CD14-positive monocyte (primary cell): ENCODE data around the gene CCDC182. TPM values are rescaled to one million over a fixed set of nuclear protein-coding genes. Genes with fewer than 3 reads are reported as not detected.

ENCODE experiments used
- DNase-seq, 3 donors: peaks; one replicate each; pipeline ENCODE4 v3.0.0-alpha.2; 2011 to 2022
- H2AFZ ChIP-seq: 2 replicates; pipeline ENCODE4 v1.6.0; 2012; ENCODE audit warnings: mild to moderate bottlenecking, low read depth, low read length, inconsistent platforms; ENCODE audit not compliant: insufficient read depth, poor library complexity, severe bottlenecking
- H3K27ac ChIP-seq, 2 donors: 1 replicate in 1 of 2; 2 replicates in 1 of 2; pipeline ENCODE4 v1.5.1; 2012 to 2013; ENCODE audit warnings: low read length in 2 of 2, control low read depth in 1 of 2, inconsistent platforms in 1 of 2, low read depth in 1 of 2, mild to moderate bottlenecking in 1 of 2
- H3K27me3 ChIP-seq, 2 donors: one replicate each; pipeline versions ENCODE4 v1.6.0 to v1.6.1; 2011 to 2013; ENCODE audit warnings: low read length in 2 of 2; ENCODE audit not compliant: control insufficient read depth in 2 of 2, insufficient read depth in 2 of 2
- H3K36me3 ChIP-seq, 2 donors: replicated peaks in 1 of 2; 1 replicate in 1 of 2; 2 replicates in 1 of 2; pipeline versions ENCODE4 v1.5.1 to v1.6.1; 2012 to 2013; ENCODE audit warnings: low read length in 2 of 2, control low read depth in 1 of 2, inconsistent platforms in 1 of 2, mild to moderate bottlenecking in 1 of 2; ENCODE audit not compliant: insufficient read depth in 2 of 2, control insufficient read depth in 1 of 2
- H3K4me1 ChIP-seq, 2 donors: 1 replicate in 1 of 2; 2 replicates in 1 of 2; pipeline versions ENCODE4 v1.5.1 to v1.6.1; 2012 to 2013; ENCODE audit warnings: low read length in 2 of 2, control low read depth in 1 of 2, inconsistent platforms in 1 of 2, mild to moderate bottlenecking in 1 of 2, moderate library complexity in 1 of 2; ENCODE audit not compliant: insufficient read depth in 2 of 2, control insufficient read depth in 1 of 2
- H3K4me2 ChIP-seq: replicated peaks from 2 replicates; pipeline ENCODE3; 2012; ENCODE audit warnings: low read length, moderate library complexity, mild to moderate bottlenecking; ENCODE audit not compliant: poor library complexity, severe bottlenecking; ENCODE audit errors: extremely low read depth
- H3K4me3 ChIP-seq, 3 experiments: fragments of 200-600 bp in 1 of 3; sonication (generic) in 1 of 3; replicated peaks in 1 of 3; 1 replicate in 2 of 3; 2 replicates in 1 of 3; pipeline ENCODE4 v1.5.1; 2011 to 2013; ENCODE audit warnings: low read length in 3 of 3, mild to moderate bottlenecking in 3 of 3, control low read depth in 2 of 3, low read depth in 2 of 3, inconsistent platforms in 1 of 3, moderate library complexity in 1 of 3
- H3K79me2 ChIP-seq: 2 replicates; pipeline ENCODE4 v1.6.0; 2012; ENCODE audit warnings: mild to moderate bottlenecking, control low read depth, inconsistent platforms, low read length, moderate library complexity; ENCODE audit not compliant: insufficient read depth
- H3K9ac ChIP-seq: 2 replicates; pipeline ENCODE4 v1.6.0; 2017; ENCODE audit warnings: low read length, mild to moderate bottlenecking; ENCODE audit not compliant: insufficient read depth, poor library complexity, severe bottlenecking
- H3K9me3 ChIP-seq, 2 donors: replicated peaks in 1 of 2; 1 replicate in 1 of 2; 2 replicates in 1 of 2; pipeline versions ENCODE4 v1.5.1 to v1.6.1; 2012 to 2013; ENCODE audit warnings: low read length in 2 of 2, control low read depth in 1 of 2; ENCODE audit not compliant: control insufficient read depth in 1 of 2, insufficient read depth in 1 of 2
- H4K20me1 ChIP-seq: 2 replicates; pipeline ENCODE4 v1.6.0; 2012; ENCODE audit warnings: mild to moderate bottlenecking, low read length, control low read depth, moderate library complexity; ENCODE audit not compliant: insufficient read depth
- H3K27ac Mint-ChIP-seq, 7 donors: one replicate each; pipeline ENCODE4 v1.8.0; 2020; ENCODE audit warnings: mild to moderate bottlenecking in 7 of 7, mixed read lengths in 7 of 7, moderate library complexity in 6 of 7, inconsistent platforms in 2 of 7
- H3K27me3 Mint-ChIP-seq, 3 donors: one replicate each; pipeline ENCODE4 v1.8.0; 2021 to 2022; ENCODE audit warnings: low read depth in 3 of 3, mild to moderate bottlenecking in 3 of 3, mixed read lengths in 3 of 3, moderate library complexity in 3 of 3, inconsistent platforms in 1 of 3
- H3K36me3 Mint-ChIP-seq, 2 donors: one replicate each; pipeline ENCODE4 v1.8.0; 2020; ENCODE audit warnings: mixed read lengths in 2 of 2, inconsistent platforms in 1 of 2, mild to moderate bottlenecking in 1 of 2
- H3K4me1 Mint-ChIP-seq: one replicate; pipeline ENCODE4 v1.8.0; 2020; ENCODE audit warnings: mild to moderate bottlenecking, mixed read lengths
- H3K4me3 Mint-ChIP-seq, 2 donors: one replicate each; pipeline ENCODE4 v1.8.0; 2020; ENCODE audit warnings: mild to moderate bottlenecking in 2 of 2, mixed read lengths in 2 of 2, moderate library complexity in 1 of 2
- H3K9me3 Mint-ChIP-seq, 7 donors: one replicate each; pipeline ENCODE4 v1.8.0; 2020 to 2022; ENCODE audit warnings: mixed read lengths in 7 of 7, mild to moderate bottlenecking in 6 of 7, moderate library complexity in 6 of 7, inconsistent platforms in 2 of 7
- CTCF ChIP-seq: fragments of 200-600 bp; IDR thresholded peaks from one replicate; pipeline ENCODE4 v1.8.0; 2022; ENCODE audit warnings: antibody characterized with exemption, mild to moderate bottlenecking
- WGBS: methylation state at CpG from one replicate; pipeline ENCODE4 v1.1.5; 2013; ENCODE audit warnings: missing lambda C conversion rate; ENCODE audit not compliant: insufficient coverage; 5-methylcytosine and 5-hydroxymethylcytosine counted together
- intact Hi-C, 2 donors: fragments of 100-400 bp; cut with micrococcal nuclease; formaldehyde crosslinking; loops; one replicate each; pipeline versions ENCODE4 v1.15.0 to v1.15.1; 2023
- polyA plus RNA-seq, 3 donors: library from polyadenylated mRNA; depleted of rRNA in 1 of 3; unstranded in 2 of 3; stranded (reverse) in 1 of 3; fragments of 300-500 nt in 2 of 3; fragments of >200 nt in 1 of 3; fragmentation: Illumina TruSeq in 2 of 3; gene quantifications; 1 replicate in 2 of 3; 2 replicates in 1 of 3; pipeline ENCODE4 v1.2.3, GENCODE V29; 2012 to 2021

CCDC182 gene
- polyA plus RNA-seq, 3 donors, result not detected

DNA sequence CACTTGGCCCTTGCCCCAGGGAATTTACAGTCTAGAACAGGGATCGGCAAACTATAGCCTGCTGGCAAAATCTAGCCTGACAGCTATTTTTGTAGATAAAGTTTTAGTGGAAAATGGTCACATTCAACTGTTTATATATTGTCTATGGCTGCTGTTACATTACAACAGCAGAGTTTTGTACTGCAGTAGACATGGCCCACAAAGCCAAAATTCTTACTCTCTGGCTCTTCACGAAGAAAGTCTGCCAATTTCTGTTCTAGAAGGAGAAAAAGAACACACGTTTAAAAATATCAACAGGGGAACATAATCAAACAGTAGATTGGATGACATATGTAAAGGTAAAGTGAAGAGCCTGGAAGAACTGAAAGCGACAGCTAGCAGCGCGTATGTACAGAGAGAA is 33.2 kb upstream of the CCDC182 start:
- peaks cover 4 to 24% (median 8%) of the 10 kb centered on the region in 3 donors for H3K27me3 Mint-ChIP-seq
- Histone ChIP-seq H3K4me1 (peaks cover 15 to 23% of the 10 kb centered on the region in 2 donors), H3K36me3 (no peaks in the 10 kb centered on the region), H3K4me2 (no peak overlapping the region), H2AFZ (no peak overlapping the region), H3K4me3 (no peak overlapping the region), H4K20me1 (no peaks in the 10 kb centered on the region), H3K79me2 (no peaks in the 10 kb centered on the region), H3K27me3 (peaks cover 0 to 2% of the 10 kb centered on the region in 2 donors), H3K27ac (no peak overlapping the region), H3K9ac (no peak overlapping the region), H3K9me3 (no peaks in the 10 kb centered on the region)
- intact Hi-C loops, result no loop called here
- H3K4me1 Mint-ChIP-seq, result peaks cover 14% of the 10 kb centered on the region
- H3K36me3 Mint-ChIP-seq, result no peaks in the 10 kb centered on the region
- no peak overlapping the region for H3K27ac Mint-ChIP-seq
- no peak overlapping the region for H3K4me3 Mint-ChIP-seq
- DNase-seq, result no peak
- no peak for TF ChIP-seq CTCF
- 100% methylated on average over 3 of the region's 6 CpGs for WGBS
- H3K9me3 Mint-ChIP-seq, result no peaks in the 10 kb centered on the region

DNA sequence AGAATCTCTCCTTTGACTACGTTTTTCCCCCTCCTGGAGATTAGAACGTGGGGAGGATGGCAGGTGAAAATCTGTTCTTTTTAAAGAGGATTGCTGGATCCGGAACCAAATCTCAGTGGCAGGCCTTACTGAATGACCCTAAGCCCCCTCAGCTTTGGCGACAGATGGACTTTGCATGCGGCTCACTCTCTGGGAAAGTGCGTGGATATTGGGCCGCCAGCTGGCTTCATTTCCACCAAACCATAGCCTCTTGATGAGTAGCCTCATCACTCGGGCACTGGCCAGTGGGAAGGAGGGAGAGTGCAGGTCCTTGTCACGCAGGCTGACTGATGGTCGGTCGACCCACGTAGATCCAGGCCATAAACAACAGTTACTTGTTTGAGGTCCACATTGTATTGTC is 31.3 kb upstream of the CCDC182 start:
- Histone ChIP-seq H3K36me3 (no peaks in the 10 kb centered on the region), H3K4me2 (no peak overlapping the region), H3K4me3 (no peak overlapping the region), H3K27ac (no peak overlapping the region), H3K9me3 (no peaks in the 10 kb centered on the region), H2AFZ (no peak overlapping the region), H4K20me1 (no peaks in the 10 kb centered on the region), H3K79me2 (no peaks in the 10 kb centered on the region), H3K9ac (no peak overlapping the region), H3K4me1 (peaks cover 9 to 14% of the 10 kb centered on the region in 2 donors), H3K27me3 (peaks cover 0 to 2% of the 10 kb centered on the region in 2 donors)
- intact Hi-C loops, result no loop called here
- Mint-ChIP-seq H3K4me3 (no peak overlapping the region), H3K9me3 (no peaks in the 10 kb centered on the region), H3K36me3 (no peaks in the 10 kb centered on the region), H3K27ac (no peak overlapping the region), H3K27me3 (peaks cover 3 to 21% (median 10%) of the 10 kb centered on the region in 3 donors), H3K4me1 (peaks cover 14% of the 10 kb centered on the region)
- 100% methylated on average over 5 of the region's 12 CpGs for WGBS
- no peak for DNase-seq
- no peak for TF ChIP-seq CTCF
